Naive thymus-derived CD8-positive, alpha-beta T cell (primary cell): ENCODE data around the gene KRT82. TPM values are rescaled to one million over a fixed set of nuclear protein-coding genes. Genes with fewer than 3 reads are reported as not detected.
"Not testable (repeated sequence)": the region's sequence is repeated elsewhere in the genome, so short reads cannot be mapped to it uniquely, and the experiment has no call there.

Experiments used
- ATAC-seq, 2 donors: fragments of 150-1000 bp; cut with Tn5 transposase in 1 of 2; sonication (Bioruptor Pico), chemical (Tn5 transposase) in 1 of 2; 1 replicate in 1 of 2; 2 replicates in 1 of 2; pipeline ENCODE4 v1.10.0; 2021; ENCODE audit warnings: mild to moderate bottlenecking in 2 of 2, moderate library complexity in 2 of 2
- POLR2A ChIA-PET: fragments of 350-600 bp; sonication (Branson Sonifier 250); formaldehyde crosslinking; loops from one replicate; lab custom pipeline; 2021; ENCODE audit warnings: antibody characterized with exemption; lab: Charles Lee
- DNase-seq, 10 donors: peaks; one replicate each; pipeline versions ENCODE4 v3.0.0 to v3.0.0-alpha.2; 2020 to 2022
- H3K27ac Mint-ChIP-seq, 10 donors: one replicate each; pipeline ENCODE4 v1.8.0; 2020 to 2022; ENCODE audit warnings: mild to moderate bottlenecking in 10 of 10, mixed read lengths in 10 of 10, moderate library complexity in 4 of 10, inconsistent platforms in 1 of 10
- H3K27me3 Mint-ChIP-seq, 5 donors: one replicate each; pipeline ENCODE4 v1.8.0; 2021 to 2022; ENCODE audit warnings: mixed read lengths in 5 of 5
- H3K36me3 Mint-ChIP-seq, 3 donors: one replicate each; pipeline ENCODE4 v1.8.0; 2020 to 2022; ENCODE audit warnings: mixed read lengths in 3 of 3, mild to moderate bottlenecking in 2 of 3, inconsistent platforms in 1 of 3
- H3K4me1 Mint-ChIP-seq, 4 donors: one replicate each; pipeline ENCODE4 v1.8.0; 2021 to 2022; ENCODE audit warnings: mixed read lengths in 4 of 4
- H3K4me3 Mint-ChIP-seq, 10 donors: one replicate each; pipeline ENCODE4 v1.8.0; 2020 to 2022; ENCODE audit warnings: mild to moderate bottlenecking in 10 of 10, mixed read lengths in 10 of 10, moderate library complexity in 6 of 10, inconsistent platforms in 1 of 10
- H3K9me3 Mint-ChIP-seq, 9 donors: one replicate each; pipeline ENCODE4 v1.8.0; 2020 to 2022; ENCODE audit warnings: mixed read lengths in 9 of 9, mild to moderate bottlenecking in 3 of 9, inconsistent platforms in 1 of 9, moderate library complexity in 1 of 9
- polyA plus RNA-seq, 3 donors: library from polyadenylated mRNA; unstranded; fragments of 300-500 nt; fragmentation: Illumina TruSeq; gene quantifications; one replicate each; pipeline ENCODE4 v1.2.3, GENCODE V29; 2021
- total RNA-seq, 8 experiments: library from RNA in 2 of 8; stranded (reverse) in 2 of 8; gene quantifications; one replicate each; pipeline ENCODE4 v1.2.3 and lab custom pipeline; 2021 to 2026

Gene KRT82
- total and polyA plus RNA-seq, 5 experiments from 2014 or later, result not detected

DNA sequence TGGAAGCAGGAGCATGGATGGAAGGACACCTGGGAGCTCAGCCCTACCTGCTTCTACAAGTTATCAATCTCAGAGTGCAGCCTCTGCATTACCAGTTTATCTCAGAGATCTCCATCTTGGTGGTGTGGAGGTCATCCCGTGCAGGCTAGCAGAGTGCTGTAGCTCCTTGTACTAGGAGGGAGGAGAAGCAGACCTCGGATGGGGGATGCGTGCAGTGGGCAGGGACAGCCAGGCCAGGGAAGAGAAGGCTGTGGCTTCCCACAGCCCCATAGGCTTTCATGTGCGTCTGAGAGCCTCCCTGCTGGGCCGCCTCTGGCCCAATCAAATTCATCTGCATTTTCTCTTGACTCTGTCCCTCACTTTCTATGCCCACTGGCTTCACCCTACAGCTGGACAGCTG lies 8.8 kb upstream of the KRT82 start:
- no peak overlapping the region for H3K4me3 Mint-ChIP-seq
- POLR2A ChIA-PET, result no interaction called here
- peak in 1 of 10 donors; percentile 50 for DNase-seq

DNA sequence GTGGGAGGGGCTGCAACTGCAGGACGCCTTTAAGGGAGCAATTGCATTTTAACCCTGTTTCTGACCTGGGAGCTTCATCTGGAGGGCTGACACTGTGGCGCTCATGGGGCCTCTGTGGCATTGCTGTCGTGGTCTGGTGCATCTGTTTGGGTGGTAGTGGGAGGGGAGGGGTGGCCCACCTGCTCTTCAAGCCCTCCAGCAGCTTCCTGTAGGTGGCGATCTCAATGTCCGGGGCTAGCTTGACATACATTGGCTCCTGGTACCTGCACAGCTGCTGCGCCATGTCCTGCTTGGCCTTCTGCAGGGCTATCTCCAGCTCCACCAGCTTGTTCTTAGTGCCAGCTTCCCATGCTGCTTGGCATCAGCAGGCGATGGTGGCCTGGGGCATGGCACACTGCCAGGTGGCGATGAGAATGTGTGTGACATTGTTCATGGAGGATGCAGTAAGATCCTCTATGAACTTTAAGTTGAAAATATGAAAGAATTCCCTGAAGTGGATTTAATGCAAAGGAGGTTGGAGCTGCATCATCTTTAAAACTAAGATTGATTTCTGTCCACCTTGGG lies 7.7 kb upstream of the KRT82 start:
- POLR2A ChIA-PET, result no interaction called here
- Mint-ChIP-seq H3K4me1 (no peaks in the 10 kb centered on the region), H3K4me3 (no peak overlapping the region), H3K27me3 (peaks cover 4 to 22% (median 16%) of the 10 kb centered on the region in 5 donors), H3K9me3 (peaks cover 0 to 2% (median 0%) of the 10 kb centered on the region in 9 donors), H3K36me3 (no peaks in the 10 kb centered on the region), H3K27ac (no peak overlapping the region)
- ATAC-seq, result no peak
- DNase-seq, result no peak

More for the DNA sequence above, 8.8 kb upstream of the KRT82 start:
- peaks cover 0 to 2% (median 0%) of the 10 kb centered on the region in 9 donors for H3K9me3 Mint-ChIP-seq
- ATAC-seq, result no peak
- no peaks in the 10 kb centered on the region for H3K36me3 Mint-ChIP-seq
- peaks cover 0 to 5% (median 0%) of the 10 kb centered on the region in 4 donors for H3K4me1 Mint-ChIP-seq
- H3K27me3 Mint-ChIP-seq, result peaks cover 4 to 21% (median 16%) of the 10 kb centered on the region in 5 donors
- H3K27ac Mint-ChIP-seq, result no peak overlapping the region

DNA sequence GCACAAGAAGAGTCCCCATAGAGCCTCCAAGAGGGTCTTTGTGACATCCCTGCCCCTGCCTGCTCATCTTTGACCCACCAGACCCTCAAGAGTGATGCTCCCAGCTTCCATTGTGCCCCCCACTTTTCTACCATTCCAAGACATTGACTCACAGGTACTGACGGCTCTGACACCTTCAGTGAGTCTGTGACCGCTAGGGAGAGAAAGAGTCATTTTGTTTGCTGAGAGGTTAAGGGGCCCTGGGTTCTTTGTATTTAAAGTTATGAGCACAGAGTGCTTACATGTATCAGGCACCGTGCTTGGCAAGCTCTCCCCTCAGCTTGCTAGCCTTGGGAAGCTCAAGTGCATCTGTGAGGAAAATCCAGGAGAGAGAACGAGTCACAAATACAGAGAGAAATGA lies 7.1 kb upstream of the KRT82 start:
- H3K36me3 Mint-ChIP-seq, result no peaks in the 10 kb centered on the region
- ATAC-seq (no peak), DNase-seq (peak in 1 of 10 donors; percentile 7)
- no peak overlapping the region for H3K27ac Mint-ChIP-seq
- no peak overlapping the region for H3K4me3 Mint-ChIP-seq
- no peaks in the 10 kb centered on the region for H3K4me1 Mint-ChIP-seq
- peaks cover 7 to 29% (median 19%) of the 10 kb centered on the region in 5 donors for H3K27me3 Mint-ChIP-seq
- POLR2A ChIA-PET, result no interaction called here
- peaks cover 0 to 5% (median 0%) of the 10 kb centered on the region in 9 donors for H3K9me3 Mint-ChIP-seq

DNA sequence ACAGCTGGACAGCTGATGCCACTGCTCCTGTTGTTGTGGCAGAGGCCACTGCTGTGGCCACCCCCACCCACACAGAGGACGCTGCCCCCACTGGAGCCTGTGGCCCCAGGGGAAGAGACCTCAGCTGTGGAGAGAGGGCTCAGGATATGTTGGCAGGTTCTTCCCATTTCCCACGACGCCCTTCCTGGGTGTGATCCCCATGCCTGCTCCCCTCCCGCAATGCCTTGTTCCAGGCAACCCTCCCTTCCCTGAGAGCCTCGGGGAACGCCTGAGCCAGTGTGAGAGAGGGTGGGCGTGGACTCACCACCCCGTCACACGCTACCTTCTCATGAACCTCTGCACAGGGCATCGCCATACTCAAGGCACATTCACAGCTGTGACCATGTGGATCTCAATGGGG lies 5.7 kb upstream of the KRT82 start:
- Mint-ChIP-seq H3K4me3 (no peak overlapping the region), H3K36me3 (peaks cover 0 to 2% (median 0%) of the 10 kb centered on the region in 3 donors), H3K27me3 (peaks cover 7 to 37% (median 20%) of the 10 kb centered on the region in 5 donors), H3K4me1 (no peaks in the 10 kb centered on the region), H3K9me3 (peaks cover 0 to 5% (median 0%) of the 10 kb centered on the region in 9 donors), H3K27ac (no peak overlapping the region)
- DNase-seq, result peak in 1 of 10 donors; percentile 60
- ATAC-seq, result no peak
- POLR2A ChIA-PET, result no interaction called here

- DNase-seq, POLR2A ChIA-PET, H3K9me3 Mint-ChIP-seq, H3K36me3 Mint-ChIP-seq, H3K27ac Mint-ChIP-seq, ATAC-seq, H3K4me1 Mint-ChIP-seq, H3K4me3 Mint-ChIP-seq: not testable (repeated sequence)
- H3K27me3 Mint-ChIP-seq, result peaks cover 7 to 35% (median 16%) of the 10 kb centered on the region in 5 donors
Observed at GRCh38 chr12:52410589-52411248, 4.6 kb upstream of the KRT82 start.

- Mint-ChIP-seq H3K27me3 (peaks cover 4 to 25% (median 9%) of the 10 kb centered on the region in 5 donors), H3K36me3 (peaks cover 0 to 2% (median 0%) of the 10 kb centered on the region in 3 donors), H3K4me3 (no peak overlapping the region), H3K4me1 (no peaks in the 10 kb centered on the region), H3K9me3 (peaks cover 0 to 5% (median 0%) of the 10 kb centered on the region in 9 donors), H3K27ac (no peak overlapping the region)
- DNase-seq (no peak), ATAC-seq (no peak)
- POLR2A ChIA-PET, result no interaction called here
Observed at GRCh38 chr12:52407918-52408317, 1.8 kb upstream of the KRT82 start.

GRCh38 chr12:52404951-52405350 lies 1.2 kb downstream of the KRT82 start:
- ATAC-seq (no peak), DNase-seq (no peak)
- H3K36me3 Mint-ChIP-seq, result peaks cover 0 to 2% (median 0%) of the 10 kb centered on the region in 3 donors
- H3K27ac Mint-ChIP-seq, result no peak overlapping the region
- peaks cover 0 to 4% (median 0%) of the 10 kb centered on the region in 9 donors for H3K9me3 Mint-ChIP-seq
- H3K27me3 Mint-ChIP-seq, result peaks cover 3 to 17% (median 5%) of the 10 kb centered on the region in 5 donors
- no peak overlapping the region for H3K4me3 Mint-ChIP-seq
- no peaks in the 10 kb centered on the region for H3K4me1 Mint-ChIP-seq
- POLR2A ChIA-PET, result no interaction called here

- H3K36me3 Mint-ChIP-seq, result peaks cover 0 to 2% (median 0%) of the 10 kb centered on the region in 3 donors
- H3K4me3 Mint-ChIP-seq, result no peak overlapping the region
- ATAC-seq (no peak), DNase-seq (no peak)
- POLR2A ChIA-PET, result no interaction called here
- H3K27ac Mint-ChIP-seq, result no peak overlapping the region
- H3K9me3 Mint-ChIP-seq, result peaks cover 0 to 2% (median 0%) of the 10 kb centered on the region in 9 donors
- peaks cover 0 to 4% (median 0%) of the 10 kb centered on the region in 4 donors for H3K4me1 Mint-ChIP-seq
- peaks cover 2 to 17% (median 11%) of the 10 kb centered on the region in 5 donors for H3K27me3 Mint-ChIP-seq
Observed at GRCh38 chr12:52403561-52403960, 2.6 kb downstream of the KRT82 start.

GRCh38 chr12:52402873-52403540 lies 3.1 kb downstream of the KRT82 start:
- Mint-ChIP-seq H3K9me3 (no peaks in the 10 kb centered on the region), H3K27ac (peak overlapping the region in 1 of 10 donors; percentile 88), H3K4me1 (peaks cover 0 to 4% (median 0%) of the 10 kb centered on the region in 4 donors), H3K27me3 (peaks cover 1 to 14% (median 7%) of the 10 kb centered on the region in 5 donors), H3K36me3 (peaks cover 0 to 2% (median 0%) of the 10 kb centered on the region in 3 donors), H3K4me3 (no peak overlapping the region)
- POLR2A ChIA-PET, result no interaction called here
- ATAC-seq, result no peak
- no peak for DNase-seq

DNA sequence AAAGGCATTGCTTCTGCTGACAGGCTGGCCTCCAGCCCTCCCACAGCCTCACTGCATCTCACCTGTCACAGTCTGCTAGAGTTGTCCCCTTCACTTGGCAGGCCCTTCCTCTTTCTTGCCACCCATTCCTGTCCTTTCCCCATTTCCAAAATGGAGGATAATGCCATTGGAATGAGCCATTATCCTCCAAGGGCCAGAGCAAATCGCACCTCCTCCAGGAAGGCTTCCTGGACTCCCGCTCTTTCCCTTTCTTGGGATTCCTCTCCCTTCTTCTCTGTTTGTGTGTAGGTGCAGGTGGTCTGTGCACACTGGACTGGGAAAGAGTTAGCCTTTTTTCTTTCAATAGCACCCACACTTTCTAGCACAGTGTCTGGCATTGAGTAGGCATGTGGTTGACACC lies 3.8 kb downstream of the KRT82 start:
- POLR2A ChIA-PET, result no interaction called here
- Mint-ChIP-seq H3K27me3 (peaks cover under 1 to 11% (median 2%) of the 10 kb centered on the region in 5 donors), H3K27ac (peak overlapping the region in 1 of 10 donors; percentile 54), H3K4me1 (peaks cover 0 to 4% (median 0%) of the 10 kb centered on the region in 4 donors), H3K9me3 (no peaks in the 10 kb centered on the region), H3K4me3 (no peak overlapping the region), H3K36me3 (no peaks in the 10 kb centered on the region)
- ATAC-seq, result no peak
- DNase-seq, result no peak

DNA sequence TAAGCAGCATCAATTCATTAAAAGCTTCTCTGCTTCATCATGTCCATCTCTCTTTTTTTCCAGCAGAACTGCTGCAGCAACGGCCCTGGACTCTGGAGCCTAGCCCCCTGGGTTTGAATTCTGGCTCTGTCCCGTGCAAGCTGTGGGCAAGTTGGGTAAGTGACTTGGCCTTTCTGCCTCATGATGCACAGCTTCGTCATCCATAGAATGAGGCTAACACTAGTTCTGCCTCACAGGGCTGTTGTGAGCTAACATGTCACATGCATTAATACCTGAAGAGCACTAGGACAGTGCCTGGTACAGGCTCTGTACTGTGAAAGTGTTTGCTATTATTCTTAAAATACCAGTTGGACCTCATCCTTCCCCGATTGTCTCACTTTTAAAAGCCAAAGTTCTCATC lies 4.2 kb downstream of the KRT82 start:
- DNase-seq, result no peak

GRCh38 chr12:52401526-52401925 lies 4.6 kb downstream of the KRT82 start:
- Mint-ChIP-seq H3K36me3 (no peaks in the 10 kb centered on the region), H3K27ac (no peak overlapping the region), H3K4me1 (peaks cover 0 to 4% (median 0%) of the 10 kb centered on the region in 4 donors), H3K27me3 (peaks cover 0 to 11% (median 2%) of the 10 kb centered on the region in 5 donors), H3K9me3 (no peaks in the 10 kb centered on the region), H3K4me3 (no peak overlapping the region)
- POLR2A ChIA-PET, result no interaction called here
- ATAC-seq (no peak), DNase-seq (no peak)

More for the DNA sequence above, 4.2 kb downstream of the KRT82 start:
- ATAC-seq, result no peak
- Mint-ChIP-seq H3K36me3 (no peaks in the 10 kb centered on the region), H3K27ac (no peak overlapping the region), H3K4me1 (peaks cover 0 to 4% (median 0%) of the 10 kb centered on the region in 4 donors), H3K4me3 (no peak overlapping the region), H3K27me3 (peaks cover 0 to 11% (median 2%) of the 10 kb centered on the region in 5 donors), H3K9me3 (no peaks in the 10 kb centered on the region)
- POLR2A ChIA-PET, result no interaction called here

DNA sequence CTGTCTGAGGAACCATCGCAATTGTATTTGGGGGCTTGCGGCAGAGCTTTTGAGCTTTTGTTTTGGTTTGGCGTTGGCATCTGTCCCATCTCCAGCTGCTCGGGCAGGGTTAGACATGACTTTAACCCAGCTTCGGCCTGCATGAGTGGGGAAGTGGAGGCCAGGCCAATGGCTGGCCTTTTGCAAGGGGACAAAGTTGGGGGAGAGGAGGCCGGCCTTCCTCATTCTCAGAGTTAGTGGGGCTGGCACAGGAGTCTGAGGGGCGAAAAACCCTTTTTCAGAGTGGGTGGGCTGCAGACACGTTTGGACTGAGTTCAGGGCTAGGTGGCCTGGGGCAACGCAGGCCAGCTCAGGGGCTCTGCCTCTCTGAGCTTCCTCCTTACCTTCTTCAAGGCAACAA lies 5.2 kb downstream of the KRT82 start:
- ATAC-seq, result no peak
- Mint-ChIP-seq H3K27me3 (peaks cover 0 to 11% (median 2%) of the 10 kb centered on the region in 5 donors), H3K4me3 (no peak overlapping the region), H3K9me3 (no peaks in the 10 kb centered on the region), H3K4me1 (peaks cover 0 to 4% (median 0%) of the 10 kb centered on the region in 4 donors), H3K36me3 (no peaks in the 10 kb centered on the region), H3K27ac (no peak overlapping the region)
- POLR2A ChIA-PET, result no interaction called here
- no peak for DNase-seq
